B cell (primary cell): Measurements from ENCODE around the gene MMP14. TPM values are rescaled to one million over a fixed set of nuclear protein-coding genes. Genes with fewer than 3 reads are reported as not detected.

Source experiments
- ATAC-seq: fragments of 200-7000 bp; cut with Tn5 transposase; one replicate; pipeline ENCODE4 v1.10.0; 2021; ENCODE audit warnings: low read depth, mild to moderate bottlenecking, moderate number of reproducible peaks, moderate library complexity
- CTCF ChIA-PET: fragments of 350-600 bp; sonication (Branson Sonifier 250); formaldehyde crosslinking; loops from one replicate; lab custom pipeline; 2021; ENCODE audit warnings: antibody characterized with exemption, inconsistent platforms; lab: Charles Lee
- POLR2A ChIA-PET: fragments of 350-600 bp; sonication (Branson Sonifier 250); formaldehyde crosslinking; loops from one replicate; lab custom pipeline; 2021; ENCODE audit warnings: antibody characterized with exemption; lab: Charles Lee
- DNase-seq: peaks from one replicate; pipeline ENCODE4 v3.0.0; 2013
- H2AFZ ChIP-seq: 2 replicates; pipeline ENCODE4 v1.6.1; 2012; ENCODE audit warnings: mild to moderate bottlenecking, low read depth, low read length; ENCODE audit not compliant: insufficient read depth, poor library complexity, severe bottlenecking
- H3K27ac ChIP-seq, 2 donors: 1 replicate in 1 of 2; 2 replicates in 1 of 2; pipeline ENCODE4 v1.5.1; 2012 to 2013; ENCODE audit warnings: low read length in 2 of 2, mild to moderate bottlenecking in 2 of 2, moderate library complexity in 1 of 2
- H3K27me3 ChIP-seq, 4 experiments: fragments of 200-600 bp in 1 of 4; sonication (generic) in 1 of 4; replicated peaks in 1 of 4; 1 replicate in 2 of 4; 2 replicates in 2 of 4; pipeline versions ENCODE4 v1.6.1 to v1.7.0; 2013 to 2016; ENCODE audit warnings: low read length in 3 of 4, mild to moderate bottlenecking in 2 of 4, mixed read lengths in 1 of 4, moderate library complexity in 1 of 4; ENCODE audit not compliant: insufficient read depth in 4 of 4, control insufficient read depth in 3 of 4; ENCODE audit errors: control extremely low read depth in 1 of 4
- H3K36me3 ChIP-seq, 2 experiments: replicated peaks in 1 of 2; 1 replicate in 1 of 2; 2 replicates in 1 of 2; pipeline versions ENCODE4 v1.6.1 to v1.7.1; 2013; ENCODE audit warnings: low read length in 1 of 2; ENCODE audit not compliant: insufficient read depth in 2 of 2, control insufficient read depth in 1 of 2; ENCODE audit errors: control extremely low read depth in 1 of 2, extremely low read depth in 1 of 2
- H3K4me1 ChIP-seq, 2 donors: fragments of 200-600 bp in 1 of 2; sonication (generic) in 1 of 2; 1 replicate in 1 of 2; 2 replicates in 1 of 2; pipeline versions ENCODE4 v1.5.1 to v1.6.1; 2013 to 2017; ENCODE audit warnings: low read length in 2 of 2; ENCODE audit not compliant: control insufficient read depth in 2 of 2, insufficient read depth in 2 of 2
- H3K4me2 ChIP-seq: replicated peaks from 2 replicates; pipeline ENCODE3; 2012; ENCODE audit warnings: mild to moderate bottlenecking, low read depth, low read length; ENCODE audit not compliant: poor library complexity, severe bottlenecking
- H3K4me3 ChIP-seq, 5 experiments: fragments of 200-600 bp in 1 of 5; sonication (generic) in 1 of 5; 1 replicate in 3 of 5; 2 replicates in 2 of 5; pipeline versions ENCODE4 v1.5.1 to v1.7.0; 2011 to 2016; ENCODE audit warnings: low read length in 4 of 5, mild to moderate bottlenecking in 4 of 5, low read depth in 2 of 5, control low read depth in 1 of 5, moderate library complexity in 1 of 5; ENCODE audit not compliant: insufficient read depth in 1 of 5; ENCODE audit errors: control extremely low read depth in 1 of 5, extremely low read depth in 1 of 5
- H3K79me2 ChIP-seq: fragments of 200-600 bp; sonication (generic); one replicate; pipeline ENCODE4 v1.6.0; 2016; ENCODE audit warnings: low read length; ENCODE audit not compliant: control insufficient read depth, insufficient read depth
- H3K9ac ChIP-seq: fragments of 200-600 bp; sonication (generic); 2 replicates; pipeline ENCODE4 v1.6.1; 2017; ENCODE audit warnings: mild to moderate bottlenecking, low read length, moderate library complexity
- H3K9me3 ChIP-seq, 3 donors: one replicate each; pipeline versions ENCODE4 v1.6.1 to v1.7.1; 2013; ENCODE audit warnings: low read length in 2 of 3; ENCODE audit not compliant: control insufficient read depth in 2 of 3, insufficient read depth in 1 of 3; ENCODE audit errors: control extremely low read depth in 1 of 3
- H4K20me1 ChIP-seq: 2 replicates; pipeline ENCODE4 v1.6.0; 2012; ENCODE audit warnings: mild to moderate bottlenecking, low read length; ENCODE audit not compliant: insufficient read depth, control insufficient read depth, poor library complexity, severe bottlenecking
- H3K27ac Mint-ChIP-seq: one replicate; pipeline ENCODE4 v1.8.0; 2021; ENCODE audit warnings: mixed read lengths
- H3K27me3 Mint-ChIP-seq: one replicate; pipeline ENCODE4 v1.8.0; 2021; ENCODE audit warnings: mixed read lengths
- H3K4me1 Mint-ChIP-seq: one replicate; pipeline ENCODE4 v1.8.0; 2021; ENCODE audit warnings: mixed read lengths
- H3K4me3 Mint-ChIP-seq: one replicate; pipeline ENCODE4 v1.8.0; 2021; ENCODE audit warnings: mixed read lengths
- H3K9me3 Mint-ChIP-seq: one replicate; pipeline ENCODE4 v1.8.0; 2022; ENCODE audit warnings: mixed read lengths; ENCODE audit not compliant: insufficient read depth
- CTCF ChIP-seq: fragments of 200-600 bp; IDR thresholded peaks from one replicate; pipeline ENCODE4 v1.8.0; 2022; ENCODE audit warnings: antibody characterized with exemption, mild to moderate bottlenecking
- EZH2 ChIP-seq: IDR thresholded peaks from 2 replicates; pipeline ENCODE4 v1.6.1; 2012; ENCODE audit warnings: borderline replicate concordance, low read depth, mild to moderate bottlenecking, moderate library complexity, low read length; ENCODE audit not compliant: insufficient read depth, poor library complexity, severe bottlenecking
- WGBS: methylation state at CpG from one replicate; pipeline ENCODE4 v1.1.5; 2013; ENCODE audit warnings: missing lambda C conversion rate; ENCODE audit not compliant: insufficient coverage; 5-methylcytosine and 5-hydroxymethylcytosine counted together
- intact Hi-C: fragments of 100-400 bp; cut with micrococcal nuclease; formaldehyde crosslinking; loops from one replicate; pipeline ENCODE4 v1.10.0; 2022
- polyA plus RNA-seq: library from polyadenylated mRNA; depleted of rRNA; stranded (reverse); fragments of >200 nt; gene quantifications from 2 replicates; pipeline ENCODE4 v1.2.3, GENCODE V29; 2012
- total RNA-seq, 2 donors: library from RNA; stranded (reverse); fragments of 120-200 nt in 1 of 2; gene quantifications; 1 replicate in 1 of 2; 2 replicates in 1 of 2; pipeline versions ENCODE4 v1.2.3 to v1.2.4, GENCODE V29; 2013 to 2022

MMP14 gene
- total and polyA plus RNA-seq, 2 donors (not counting 1 experiment from before 2014, with no cell fraction given) = 1.0 to 3.5 TPM

GRCh38 chr14:22884076-22884737 is 47.8 kb downstream of the MMP14 start:
- DNase-seq (no peak), ATAC-seq (no peak)
- Histone ChIP-seq H3K27ac (no peak overlapping the region), H4K20me1 (no peaks in the 10 kb centered on the region), H3K4me3 (no peak overlapping the region), H3K4me1 (peaks cover 44 to 72% of the 10 kb centered on the region in 2 donors), H3K79me2 (peaks cover 8% of the 10 kb centered on the region), H2AFZ (no peak overlapping the region), H3K36me3 (peaks cover 0 to 7% of the 10 kb centered on the region in 2 experiments), H3K4me2 (no peak overlapping the region), H3K9me3 (no peaks in the 10 kb centered on the region), H3K9ac (no peak overlapping the region), H3K27me3 (no peaks in the 10 kb centered on the region)
- 100% methylated on average over 3 of the region's 7 CpGs for WGBS
- Mint-ChIP-seq H3K27me3 (no peaks in the 10 kb centered on the region), H3K9me3 (no peaks in the 10 kb centered on the region), H3K27ac (peak overlapping the region; percentile 43), H3K4me1 (peaks cover 64% of the 10 kb centered on the region), H3K4me3 (no peak overlapping the region)
- TF ChIP-seq EZH2 (no peak), CTCF (no peak)
- POLR2A ChIA-PET = interaction anchor here (0.8 to 5.3 kb wide), 5 partner anchors 13 to 437 kb away, joined by 3 to 61 read pairs (median 3); partner anchors contain the start of genes LRP10, PABPN1 and RBM23
- CTCF ChIA-PET = interaction anchor here (1.4 to 7.0 kb wide), 6 partner anchors 12 to 98 kb away, joined by 3 to 101 read pairs (median 11); partner anchors contain the start of genes AJUBA and LRP10
- intact Hi-C loops = no loop called here
